GM10248 (cell line): ENCODE data around the gene SLC22A1.
"Not testable (repeated sequence)": the region's sequence is repeated elsewhere in the genome, so short reads cannot be mapped to it uniquely, and the experiment has no call there.

Experiments used
- CTCF ChIA-PET: fragments of 300-600 bp; sonication (Branson Sonifier 250); formaldehyde crosslinking; extraction: SDS; loops from one replicate; lab custom pipeline; 2021; ENCODE audit warnings: antibody characterized with exemption; lab: Yijun Ruan, JAX
- POLR2A ChIA-PET: fragments of 350-650 bp; sonication (Branson Sonifier 250); formaldehyde crosslinking; extraction: SDS; loops from one replicate; lab custom pipeline; 2020; ENCODE audit warnings: antibody characterized with exemption; lab: Yijun Ruan, JAX
- DNase-seq: peaks from one replicate; pipeline ENCODE4 v3.0.0; 2012; ENCODE audit errors: extremely low spot score
- CTCF ChIP-seq: IDR thresholded peaks from 2 replicates; pipeline ENCODE4 v1.5.1; 2012; ENCODE audit warnings: mild to moderate bottlenecking, low read depth; ENCODE audit errors: extremely low read depth, missing control alignments, control extremely low read depth

SLC22A1 gene

GRCh38 chr6:160118620-160119229 lies 2.9 kb upstream of the SLC22A1 start:
- no peak for DNase-seq
- TF ChIP-seq CTCF: no peak
- POLR2A ChIA-PET: no interaction called here
- CTCF ChIA-PET: interaction anchor here (1.0 to 1.3 kb wide), 2 partner anchors 19 kb away, joined by 5 to 6 read pairs; no protein-coding TSS in a partner anchor

GRCh38 chr6:160120087-160120486 lies 1.5 kb upstream of the SLC22A1 start:
- DNase-seq: no peak
- TF ChIP-seq CTCF: no peak
- POLR2A ChIA-PET: no interaction called here
- CTCF ChIA-PET: interaction anchor here (1.0 to 1.4 kb wide), 2 partner anchors 16 to 17 kb away, joined by 3 to 4 read pairs; no protein-coding TSS in a partner anchor

GRCh38 chr6:160121981-160122380 lies 366 bp downstream of the SLC22A1 start:
- ChIA-PET CTCF (interaction anchor here (1.3 kb wide), 1 partner anchor 26 kb away, joined by 3 read pairs; no protein-coding TSS in a partner anchor), POLR2A (no interaction called here)
- DNase-seq: no peak
- TF ChIP-seq CTCF: no peak

GRCh38 chr6:160122744-160123143 lies 1.1 kb downstream of the SLC22A1 start:
- ChIA-PET CTCF (interaction anchor here (1.3 to 1.6 kb wide), 2 partner anchors 9 to 14 kb away, joined by 3 read pairs; no protein-coding TSS in a partner anchor), POLR2A (no interaction called here)
- DNase-seq: no peak
- TF ChIP-seq CTCF: no peak

GRCh38 chr6:160124007-160124406 lies 2.4 kb downstream of the SLC22A1 start:
- DNase-seq: no peak
- ChIA-PET CTCF (interaction anchor here (1.1 to 1.6 kb wide), 3 partner anchors 11 to 332 kb away, joined by 3 read pairs; no protein-coding TSS in a partner anchor), POLR2A (no interaction called here)
- TF ChIP-seq CTCF: no peak

- CTCF ChIA-PET: no interaction called here
Measured at GRCh38 chr6:160124605-160125004, 3.0 kb downstream of the SLC22A1 start.

GRCh38 chr6:160125105-160125504 lies 3.5 kb downstream of the SLC22A1 start:
- POLR2A ChIA-PET, DNase-seq, CTCF ChIA-PET: not testable (repeated sequence)

More at GRCh38 chr6:160124605-160125004, 3.0 kb downstream of the SLC22A1 start:
- no peak for DNase-seq
- TF ChIP-seq CTCF: no peak
- POLR2A ChIA-PET: no interaction called here
